Urinary bladder (tissue), 4 donors: ENCODE data around the gene LGALS14. TPM values are rescaled to one million over a fixed set of nuclear protein-coding genes. Genes with fewer than 3 reads are reported as not detected.

Experiments
- DNase-seq: peaks from one replicate; pipeline ENCODE4 v3.0.0-alpha.2; 2015; ENCODE audit errors: extremely low spot score
- H3K27ac ChIP-seq: one replicate; pipeline ENCODE4 v1.5.1; 2013; ENCODE audit warnings: low read depth, mild to moderate bottlenecking, moderate library complexity
- H3K36me3 ChIP-seq: one replicate; pipeline ENCODE4 v1.6.1; 2013; ENCODE audit warnings: mild to moderate bottlenecking, moderate library complexity; ENCODE audit not compliant: insufficient read depth
- H3K4me1 ChIP-seq: one replicate; pipeline ENCODE4 v1.6.1; 2013; ENCODE audit warnings: mild to moderate bottlenecking, moderate library complexity; ENCODE audit not compliant: insufficient read depth
- H3K4me3 ChIP-seq: one replicate; pipeline ENCODE4 v1.5.1; 2013; ENCODE audit warnings: low read depth, low read length
- WGBS: extraction: QIAGEN DNeasy Blood & Tissue Kit; methylation state at CpG from one replicate; pipeline ENCODE4 v1.1.7; 2013; 5-methylcytosine and 5-hydroxymethylcytosine counted together
- polyA plus RNA-seq: library from polyadenylated mRNA; stranded (reverse); fragments of 200-250 nt; gene quantifications from one replicate; pipeline ENCODE4 v1.2.3, GENCODE V29; 2013
- small RNA-seq: library from RNA; depleted of rRNA; stranded (forward); fragments of <200 nt; gene quantifications from one replicate; pipeline ENCODE3, GENCODE V24; 2014
- total RNA-seq: library from RNA; depleted of rRNA; stranded (reverse); fragments of >200 nt; gene quantifications from one replicate; pipeline ENCODE4 v1.2.3, GENCODE V29; 2014
- donor health status: healthy with polysubstance abuse.
- donor health status: healthy.

LGALS14 gene
- total and polyA plus RNA-seq, 2 donors: not detected

DNA sequence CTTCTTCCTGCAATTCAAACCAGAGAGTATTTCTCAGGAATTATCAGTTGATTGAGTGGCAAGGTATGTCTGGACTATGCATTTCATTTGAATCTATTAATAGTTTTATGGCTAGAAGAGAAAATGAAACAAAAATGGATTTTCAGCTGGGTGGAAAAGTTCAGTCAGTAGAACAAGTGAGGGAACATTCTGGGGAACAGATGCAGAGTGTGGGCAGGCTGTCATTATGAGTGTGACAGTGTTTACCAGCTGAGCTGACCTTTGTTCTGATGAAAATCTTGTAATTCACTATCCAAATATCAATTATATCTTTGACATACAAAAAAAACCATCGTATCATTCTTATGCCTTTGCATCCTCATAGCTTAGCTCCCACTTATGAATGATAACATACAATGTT is 36.1 kb downstream of the LGALS14 start:
- no peaks in the 10 kb centered on the region for H3K36me3 ChIP-seq
- no peak overlapping the region for H3K27ac ChIP-seq
- no peaks in the 10 kb centered on the region for H3K4me1 ChIP-seq
- WGBS: 84% methylated on average over 1 of the region's 1 CpG
- no peak overlapping the region for H3K4me3 ChIP-seq
- DNase-seq: no peak

DNA sequence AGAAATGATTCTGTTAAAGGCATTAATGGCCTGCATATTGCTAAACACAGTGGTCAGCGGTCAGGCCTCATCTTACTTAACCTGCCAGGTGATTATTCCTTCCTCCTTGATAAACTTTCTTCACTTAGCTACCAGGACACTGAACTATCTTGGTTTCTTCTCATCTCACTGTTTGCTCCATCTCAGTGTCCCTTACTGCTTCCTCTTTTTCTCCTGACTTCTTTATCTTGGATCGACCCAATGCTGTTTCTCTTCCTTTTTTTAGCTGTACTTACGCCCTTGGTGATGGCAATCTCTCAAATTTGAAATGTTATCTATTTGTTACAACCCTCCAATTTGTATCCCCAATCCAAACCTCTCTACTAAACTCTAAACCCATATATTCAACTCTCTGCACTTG is 41.4 kb downstream of the LGALS14 start:
- no peak overlapping the region for H3K27ac ChIP-seq
- no peaks in the 10 kb centered on the region for H3K36me3 ChIP-seq
- no peaks in the 10 kb centered on the region for H3K4me1 ChIP-seq
- H3K4me3 ChIP-seq: no peak overlapping the region
- DNase-seq: no peak
- 57% methylated on average over 3 of the region's 3 CpGs for whole genome bisulfite sequencing

DNA sequence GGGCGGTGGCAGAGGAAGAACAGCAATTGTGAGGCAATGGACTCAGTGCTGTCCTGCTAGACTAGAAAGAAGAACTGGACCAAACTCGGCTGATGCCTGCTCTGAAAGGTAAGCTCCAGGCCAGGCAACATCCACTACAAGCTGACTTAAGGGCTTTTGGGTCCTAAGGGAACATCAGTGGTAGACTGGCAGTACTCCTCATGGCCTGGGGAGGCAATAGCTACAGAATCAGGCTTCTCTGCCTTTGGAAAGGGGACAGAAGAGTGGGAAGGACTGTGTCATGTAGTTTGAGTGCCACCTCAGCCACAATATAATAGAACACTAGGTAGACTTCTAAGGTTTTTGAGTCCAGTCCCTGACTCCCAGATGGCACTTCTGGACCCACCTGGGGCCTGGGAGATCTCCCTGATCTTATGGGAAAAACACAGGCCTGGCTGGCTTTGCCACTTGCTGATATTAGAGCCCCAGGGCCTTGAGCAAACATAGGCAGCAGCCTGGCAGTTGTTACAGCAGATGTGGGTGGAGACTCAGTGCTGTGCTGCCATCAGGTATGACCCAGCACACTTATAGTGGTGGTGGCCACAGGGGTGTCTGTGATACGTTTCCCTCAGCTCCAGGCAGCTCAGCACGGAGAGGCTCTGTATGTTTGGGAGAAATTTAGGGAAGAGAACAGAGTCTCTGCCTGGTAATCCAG is 42.7 kb downstream of the LGALS14 start:
- whole genome bisulfite sequencing: 72% methylated on average over 4 of the region's 4 CpGs
- DNase-seq: no peak
- H3K36me3 ChIP-seq: no peaks in the 10 kb centered on the region
- no peak overlapping the region for H3K4me3 ChIP-seq
- H3K27ac ChIP-seq: no peak overlapping the region
- no peaks in the 10 kb centered on the region for H3K4me1 ChIP-seq

DNA sequence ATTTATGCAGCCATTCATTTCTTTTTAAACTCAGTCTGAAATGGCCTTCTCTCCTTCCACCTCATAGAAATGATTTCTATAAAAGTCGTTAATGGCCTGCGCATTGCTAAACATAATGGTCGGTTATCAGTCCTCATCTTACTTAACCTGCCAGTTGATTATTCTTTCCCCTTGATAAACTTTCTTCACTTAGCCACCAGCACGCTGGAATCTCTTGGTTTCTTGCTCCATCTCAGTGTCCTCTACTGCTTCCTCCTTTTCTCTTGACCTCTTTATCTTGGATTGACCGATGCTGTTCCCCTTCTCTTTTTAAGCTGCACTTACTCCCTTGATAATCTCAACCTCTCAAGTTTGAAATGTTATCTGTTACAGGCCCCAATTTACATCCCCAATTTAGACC is 45.7 kb downstream of the LGALS14 start:
- H3K36me3 ChIP-seq: no peaks in the 10 kb centered on the region
- H3K27ac ChIP-seq: no peak overlapping the region
- no peak for DNase-seq
- no peak overlapping the region for H3K4me3 ChIP-seq
- H3K4me1 ChIP-seq: no peaks in the 10 kb centered on the region
- 78% methylated on average over 5 of the region's 5 CpGs for WGBS

DNA sequence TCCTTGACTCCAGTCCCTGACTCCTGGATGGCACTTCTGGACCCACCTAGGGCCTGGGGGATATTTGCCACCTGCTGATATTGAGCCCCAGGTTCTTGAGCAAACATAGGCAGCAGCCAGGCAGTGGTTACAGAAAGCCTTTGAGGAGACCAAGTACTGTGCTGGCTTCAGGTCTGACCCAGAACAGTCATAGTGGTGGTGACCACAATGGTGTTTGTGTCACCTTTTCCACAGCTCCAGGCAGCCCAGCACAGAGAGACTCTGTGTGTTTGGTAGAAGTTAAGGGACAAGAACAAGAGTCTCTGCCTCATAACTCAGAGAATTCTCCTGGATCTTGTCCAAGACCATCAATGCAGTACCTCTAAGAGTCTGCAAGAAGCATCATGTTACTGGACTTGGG is 48.1 kb downstream of the LGALS14 start:
- Histone ChIP-seq H3K36me3 (no peaks in the 10 kb centered on the region), H3K4me1 (no peaks in the 10 kb centered on the region), H3K4me3 (no peak overlapping the region), H3K27ac (no peak overlapping the region)
- no peak for DNase-seq

GRCh38 chr19:39752795-39753194 is 48.5 kb downstream of the LGALS14 start:
- Histone ChIP-seq H3K4me1 (no peaks in the 10 kb centered on the region), H3K36me3 (no peaks in the 10 kb centered on the region), H3K4me3 (no peak overlapping the region), H3K27ac (no peak overlapping the region)
- DNase-seq: no peak

DNA sequence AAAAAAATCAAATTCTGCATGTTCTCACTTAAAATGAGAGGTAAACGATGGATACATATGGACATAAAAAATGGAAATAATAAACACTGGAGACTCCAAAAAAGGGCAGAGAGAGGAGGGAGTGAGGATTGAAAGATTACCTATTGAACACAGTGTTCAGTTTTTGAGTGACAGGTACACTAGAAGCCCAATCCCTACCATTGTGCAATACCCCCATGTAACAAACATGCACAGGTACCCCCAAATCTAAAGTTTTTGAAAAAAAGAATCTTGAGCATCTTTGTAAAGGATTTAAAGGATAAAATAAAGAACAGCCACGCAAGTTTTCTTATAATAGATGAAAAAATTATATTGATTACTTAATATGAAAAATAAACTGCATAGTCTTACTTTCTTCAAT is 50.3 kb downstream of the LGALS14 start:
- H3K36me3 ChIP-seq: no peaks in the 10 kb centered on the region
- no peaks in the 10 kb centered on the region for H3K4me1 ChIP-seq
- H3K4me3 ChIP-seq: no peak overlapping the region
- 71% methylated on average over 2 of the region's 2 CpGs for WGBS
- H3K27ac ChIP-seq: no peak overlapping the region
- no peak for DNase-seq

DNA sequence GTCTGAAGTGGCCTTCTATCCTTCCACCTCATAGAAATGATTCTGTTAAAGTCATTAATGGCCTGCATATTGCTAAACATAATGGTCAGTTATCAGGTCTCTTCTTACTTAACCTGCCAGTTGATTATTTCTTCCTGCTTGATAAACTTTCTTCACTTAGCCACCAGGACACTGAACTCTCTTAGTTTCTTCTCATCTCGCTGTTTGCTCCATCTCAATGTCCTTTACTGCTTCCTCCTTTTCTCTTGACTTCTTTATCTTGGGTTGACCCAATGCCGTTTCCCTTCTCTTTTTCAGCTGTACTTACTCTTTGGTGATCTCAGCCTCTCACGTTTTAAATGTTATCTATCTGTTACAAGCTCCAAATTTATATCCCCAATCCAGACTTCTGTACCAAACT is 50.7 kb downstream of the LGALS14 start:
- 53% methylated on average over 3 of the region's 3 CpGs for WGBS
- Histone ChIP-seq H3K4me3 (no peak overlapping the region), H3K36me3 (no peaks in the 10 kb centered on the region), H3K27ac (no peak overlapping the region), H3K4me1 (no peaks in the 10 kb centered on the region)
- no peak for DNase-seq

Small RNA genes within 50 kb of the gene (small RNA-seq; reads per million reads assigned to genes)
- gene RPS29P27: not detected

Other genes with a start within 250 kb of the LGALS14 start
- 24.0 TPM for gene TIMM50, start 223.6 kb upstream of the LGALS14 start, total RNA-seq
- gene TIMM50, start 223.6 kb upstream of the LGALS14 start, polyA plus RNA-seq: 52.1 TPM
- not detected for gene DLL3, start 205.5 kb upstream of the LGALS14 start, total RNA-seq
- not detected for gene DLL3, start 205.5 kb upstream of the LGALS14 start, polyA plus RNA-seq
- gene SELENOV, start 189.3 kb upstream of the LGALS14 start, total RNA-seq: 0.37 TPM
- gene SELENOV, start 189.3 kb upstream of the LGALS14 start, polyA plus RNA-seq: not detected
- gene EID2B, start 171.6 kb upstream of the LGALS14 start, total RNA-seq: 5.3 TPM
- 6.9 TPM for gene EID2B, start 171.6 kb upstream of the LGALS14 start, polyA plus RNA-seq
- 10.9 TPM for gene EID2, start 164.3 kb upstream of the LGALS14 start, total RNA-seq
- gene EID2, start 164.3 kb upstream of the LGALS14 start, polyA plus RNA-seq: 13.8 TPM
- not detected for gene LGALS13, start 102.0 kb upstream of the LGALS14 start, total RNA-seq
- not detected for gene LGALS13, start 102.0 kb upstream of the LGALS14 start, polyA plus RNA-seq
- not detected for gene LGALS16, start 48.6 kb upstream of the LGALS14 start, total RNA-seq
- not detected for gene LGALS16, start 48.6 kb upstream of the LGALS14 start, polyA plus RNA-seq
- gene CLC, start 33.5 kb downstream of the LGALS14 start, total RNA-seq: 0.90 TPM
- not detected for gene CLC, start 33.5 kb downstream of the LGALS14 start, polyA plus RNA-seq
- gene LEUTX, start 74.4 kb downstream of the LGALS14 start, total RNA-seq: not detected
- not detected for gene LEUTX, start 74.4 kb downstream of the LGALS14 start, polyA plus RNA-seq
- gene DYRK1B, start 129.7 kb downstream of the LGALS14 start, total RNA-seq: 12.6 TPM
- 17.2 TPM for gene DYRK1B, start 129.7 kb downstream of the LGALS14 start, polyA plus RNA-seq
- 146 TPM for gene FBL, start 141.9 kb downstream of the LGALS14 start, total RNA-seq
- gene FBL, start 141.9 kb downstream of the LGALS14 start, polyA plus RNA-seq: 281 TPM
- 7.7 TPM for gene FCGBP, start 230.2 kb downstream of the LGALS14 start, total RNA-seq
- 9.4 TPM for gene FCGBP, start 230.2 kb downstream of the LGALS14 start, polyA plus RNA-seq